ENCODE results near the gene KDSR. TPM values are rescaled to one million over a fixed set of nuclear protein-coding genes. Genes with fewer than 3 reads are reported as not detected.

KDSR gene
- total RNA-seq, 6 experiments from 2014 or later, result 46.7 to 69.4 (median 57.1) TPM

DNA sequence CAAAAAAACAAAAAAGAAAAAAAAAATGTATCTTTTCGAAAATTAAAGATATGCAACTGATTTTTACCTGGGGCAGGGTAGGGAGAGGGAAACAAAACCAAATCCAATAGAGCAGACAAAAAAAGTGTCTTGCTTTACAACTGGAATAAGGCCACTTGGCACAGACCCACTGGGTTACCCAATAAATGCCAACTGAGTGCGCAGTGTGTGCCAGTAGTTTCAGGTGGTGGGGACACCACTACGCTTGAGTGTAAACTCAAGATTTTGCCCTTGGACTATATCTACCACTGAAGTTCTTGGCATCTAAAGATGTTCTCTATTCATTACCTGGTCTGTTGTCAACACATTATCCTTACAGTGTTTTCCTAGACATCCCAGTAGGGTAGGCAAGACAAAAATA is 39.0 kb upstream of the KDSR start:
- peaks cover 41% of the 10 kb centered on the region for H3K4me1 Mint-ChIP-seq (ENCODE audit: low read depth)
- TF ChIP-seq, protein P1, sequence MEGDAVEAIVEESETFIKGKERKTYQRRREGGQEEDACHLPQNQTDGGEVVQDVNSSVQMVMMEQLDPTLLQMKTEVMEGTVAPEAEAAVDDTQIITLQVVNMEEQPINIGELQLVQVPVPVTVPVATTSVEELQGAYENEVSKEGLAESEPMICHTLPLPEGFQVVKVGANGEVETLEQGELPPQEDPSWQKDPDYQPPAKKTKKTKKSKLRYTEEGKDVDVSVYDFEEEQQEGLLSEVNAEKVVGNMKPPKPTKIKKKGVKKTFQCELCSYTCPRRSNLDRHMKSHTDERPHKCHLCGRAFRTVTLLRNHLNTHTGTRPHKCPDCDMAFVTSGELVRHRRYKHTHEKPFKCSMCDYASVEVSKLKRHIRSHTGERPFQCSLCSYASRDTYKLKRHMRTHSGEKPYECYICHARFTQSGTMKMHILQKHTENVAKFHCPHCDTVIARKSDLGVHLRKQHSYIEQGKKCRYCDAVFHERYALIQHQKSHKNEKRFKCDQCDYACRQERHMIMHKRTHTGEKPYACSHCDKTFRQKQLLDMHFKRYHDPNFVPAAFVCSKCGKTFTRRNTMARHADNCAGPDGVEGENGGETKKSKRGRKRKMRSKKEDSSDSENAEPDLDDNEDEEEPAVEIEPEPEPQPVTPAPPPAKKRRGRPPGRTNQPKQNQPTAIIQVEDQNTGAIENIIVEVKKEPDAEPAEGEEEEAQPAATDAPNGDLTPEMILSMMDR (IDR thresholded peaks at IDR 0.05), result no peak
- H3K36me3 Mint-ChIP-seq (ENCODE audit: low read depth), result peaks cover 35% of the 10 kb centered on the region
- DNase-seq, result no peak
- no peaks in the 10 kb centered on the region for H3K27me3 Mint-ChIP-seq (ENCODE audit: insufficient read depth)
- no peak overlapping the region; the same call in 1 of the 2 replicates for H3K27ac Mint-ChIP-seq
- H3K9me3 Mint-ChIP-seq, result no peaks in the 10 kb centered on the region
- no peak overlapping the region for H3K4me3 Mint-ChIP-seq

DNA sequence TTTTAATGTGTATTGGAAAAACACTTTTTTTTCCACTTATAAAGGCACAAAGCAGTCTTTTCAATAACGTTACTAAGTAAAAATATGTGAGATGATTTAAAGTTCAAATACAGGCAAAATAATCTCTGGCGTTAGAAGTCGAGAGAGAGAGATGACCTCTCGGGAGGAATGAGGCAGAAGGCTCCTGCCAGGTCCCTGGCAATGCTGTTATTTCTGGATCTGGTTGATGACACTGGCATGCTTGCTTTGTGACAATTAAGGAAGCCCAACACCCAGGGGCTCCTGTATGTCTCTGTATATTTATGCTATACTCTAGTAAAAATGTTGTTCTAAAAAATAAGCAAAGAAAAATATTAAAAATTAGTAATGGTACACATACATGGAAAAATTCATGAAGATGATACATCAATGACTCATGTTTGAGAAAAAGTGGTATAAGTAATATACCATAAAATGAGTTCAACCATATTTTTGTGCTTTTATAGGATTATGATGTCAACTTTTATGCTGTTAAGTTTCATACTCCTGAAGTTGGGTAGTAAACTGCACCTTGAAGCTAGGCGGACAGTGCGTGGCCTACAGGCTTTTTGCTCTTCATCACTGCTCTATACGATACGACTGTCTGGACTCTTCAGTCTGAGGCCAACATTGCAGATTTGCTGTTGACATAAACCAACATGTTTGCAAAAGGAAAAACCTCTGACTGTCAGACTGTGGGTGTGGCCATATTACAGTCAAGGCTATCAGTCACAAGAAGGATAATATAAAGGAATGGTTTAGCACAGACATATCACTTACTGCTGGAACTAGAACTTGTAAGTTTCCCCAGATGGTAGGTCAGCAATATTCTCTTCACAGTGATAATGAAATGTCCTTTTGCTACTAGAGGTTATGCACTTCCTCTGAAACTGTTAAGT is 35.5 kb upstream of the KDSR start:
- Mint-ChIP-seq H3K4me3 (no peak overlapping the region), H3K9me3 (no peaks in the 10 kb centered on the region), H3K27ac (no peak overlapping the region), H3K4me1 (ENCODE audit: low read depth) (peaks cover 7% of the 10 kb centered on the region), H3K27me3 (ENCODE audit: insufficient read depth) (no peaks in the 10 kb centered on the region), H3K36me3 (ENCODE audit: low read depth) (peaks cover 31% of the 10 kb centered on the region)
- DNase-seq, result no peak
- TF ChIP-seq, protein P1 (IDR thresholded peaks at IDR 0.05), result no peak

DNA sequence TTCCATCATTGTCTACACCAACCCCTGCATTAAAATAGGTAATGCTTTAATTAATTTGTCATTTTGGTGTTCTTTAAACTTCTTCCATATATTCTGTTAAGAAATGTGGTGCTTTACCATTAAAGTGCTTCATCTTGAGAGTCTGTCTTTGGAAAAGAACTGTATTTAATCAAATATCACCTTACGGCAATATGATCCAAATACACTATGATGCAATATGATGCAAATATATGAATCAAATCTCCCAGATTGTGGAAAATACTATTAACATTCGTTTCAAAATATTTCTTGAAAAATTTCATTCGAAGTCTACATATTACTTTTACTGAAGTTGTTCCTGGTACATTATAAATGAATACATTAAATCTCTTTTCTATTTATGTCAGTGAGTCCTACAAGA is 32.3 kb upstream of the KDSR start:
- H3K27me3 Mint-ChIP-seq (ENCODE audit: insufficient read depth), result no peaks in the 10 kb centered on the region
- peaks cover 23% of the 10 kb centered on the region for H3K36me3 Mint-ChIP-seq (ENCODE audit: low read depth)
- peaks cover 5% of the 10 kb centered on the region; the same call in 1 of the 2 replicates for H3K4me1 Mint-ChIP-seq (ENCODE audit: low read depth)
- DNase-seq, result no peak
- no peaks in the 10 kb centered on the region for H3K9me3 Mint-ChIP-seq
- TF ChIP-seq, protein P1 (IDR thresholded peaks at IDR 0.05), result no peak
- H3K4me3 Mint-ChIP-seq, result no peak overlapping the region
- H3K27ac Mint-ChIP-seq, result no peak overlapping the region

DNA sequence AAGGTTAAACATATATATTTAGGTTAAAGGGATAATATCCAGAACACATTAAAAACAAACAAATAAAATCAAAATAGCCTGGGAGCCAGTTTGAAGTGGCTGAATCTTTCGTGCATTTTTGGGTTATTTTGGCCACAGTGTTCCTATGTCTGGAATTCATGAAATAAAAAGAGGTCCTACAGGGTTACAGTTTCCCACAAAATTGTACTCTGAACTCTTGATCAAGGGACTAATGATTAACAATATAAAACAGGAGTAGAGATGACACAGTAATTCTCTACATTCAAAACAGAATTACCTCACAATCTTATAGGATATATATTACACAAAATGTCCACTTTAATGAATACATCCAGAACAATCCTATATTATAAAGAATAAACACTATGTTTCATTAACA is 30.3 kb upstream of the KDSR start:
- no peak for DNase-seq
- no peak overlapping the region for H3K27ac Mint-ChIP-seq
- no peaks in the 10 kb centered on the region for H3K27me3 Mint-ChIP-seq (ENCODE audit: insufficient read depth)
- no peaks in the 10 kb centered on the region for H3K9me3 Mint-ChIP-seq
- TF ChIP-seq, protein P1 (IDR thresholded peaks at IDR 0.05), result no peak
- no peak overlapping the region for H3K4me3 Mint-ChIP-seq
- no peaks in the 10 kb centered on the region; the same call in 1 of the 2 replicates for H3K4me1 Mint-ChIP-seq (ENCODE audit: low read depth)
- peaks cover 9% of the 10 kb centered on the region for H3K36me3 Mint-ChIP-seq (ENCODE audit: low read depth)

DNA sequence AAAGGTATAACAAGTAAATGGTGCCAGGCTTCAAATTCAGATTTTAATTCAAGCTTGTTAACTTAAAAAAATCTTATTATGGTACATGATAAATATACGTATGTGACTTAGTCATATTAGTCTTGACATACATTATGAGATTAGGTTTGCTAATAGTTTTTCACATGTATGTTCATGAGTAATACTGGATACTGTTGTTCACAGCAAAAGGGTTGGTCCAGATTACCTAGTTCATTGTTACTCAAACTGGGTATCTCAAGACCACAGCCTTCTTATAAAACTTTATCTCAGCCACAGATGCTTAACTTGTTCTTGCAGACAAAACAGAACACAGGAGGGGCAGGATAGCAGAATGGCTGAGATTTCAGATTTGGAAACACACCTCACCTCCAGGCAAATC is 28.5 kb upstream of the KDSR start:
- DNase-seq, result no peak
- TF ChIP-seq, protein P1 (IDR thresholded peaks at IDR 0.05), result no peak
- Mint-ChIP-seq H3K9me3 (no peaks in the 10 kb centered on the region), H3K27ac (no peak overlapping the region), H3K36me3 (ENCODE audit: low read depth) (peaks cover 11% of the 10 kb centered on the region), H3K27me3 (ENCODE audit: insufficient read depth) (no peaks in the 10 kb centered on the region), H3K4me3 (no peak overlapping the region), H3K4me1 (ENCODE audit: low read depth) (no peaks in the 10 kb centered on the region)

All from HFFc6 (cell line).